ENCODE results near the gene RADX. TPM values are rescaled to one million over a fixed set of nuclear protein-coding genes. Genes with fewer than 3 reads are reported as not detected.

Gene RADX
- polyA plus RNA-seq, 3 donors: 0.05 TPM; not detected in 2

DNA sequence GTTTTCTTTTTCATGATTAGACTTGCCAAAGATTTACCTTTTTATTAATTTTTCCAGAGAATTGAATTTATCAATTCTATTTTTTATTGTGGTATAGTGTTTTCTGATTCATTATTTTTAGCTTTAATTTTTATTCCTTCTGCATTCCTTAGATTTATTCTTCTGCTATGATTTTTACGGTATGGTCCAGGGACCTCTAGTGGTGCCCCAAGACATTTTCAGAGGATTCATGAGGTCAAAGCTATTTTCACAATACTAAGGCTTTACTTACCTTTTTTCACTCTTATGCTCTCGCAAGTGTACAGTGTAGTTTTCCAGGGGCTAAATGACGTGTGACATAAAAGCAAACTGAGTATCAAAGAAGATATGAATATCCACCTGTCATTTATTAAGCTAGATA, 8.0 kb downstream of the RADX start:
- Histone ChIP-seq H4K20me1 (ENCODE audit: insufficient read depth, low read length) (no peaks in the 10 kb centered on the region), H3K27ac (ENCODE audit: low read depth in 1 of 2, low read length in 2 of 2) (no peak overlapping the region), H3K36me3 (replicated peaks in 1 of 2; ENCODE audit: control insufficient read depth in 1 of 2, insufficient read depth in 2 of 2, low read length in 2 of 2) (no peaks in the 10 kb centered on the region), H3K9ac (ENCODE audit: insufficient read depth, low read length, poor library complexity, severe bottlenecking) (no peak overlapping the region), H3K27me3 (ENCODE audit: control insufficient read depth in 2 of 2, insufficient read depth in 2 of 2, low read length in 2 of 2) (no peaks in the 10 kb centered on the region), H3K79me2 (ENCODE audit: insufficient read depth, low read length) (no peaks in the 10 kb centered on the region), H2AFZ (ENCODE audit: insufficient read depth, low read depth, low read length, poor library complexity, severe bottlenecking) (no peak overlapping the region), H3K4me2 (replicated peaks; ENCODE audit: extremely low read depth, low read length, poor library complexity, severe bottlenecking) (no peak overlapping the region), H3K9me3 (replicated peaks in 1 of 2; ENCODE audit: control insufficient read depth in 1 of 2, insufficient read depth in 1 of 2, low read length in 2 of 2) (no peaks in the 10 kb centered on the region), H3K4me1 (ENCODE audit: control insufficient read depth in 1 of 2, insufficient read depth in 2 of 2, low read length in 2 of 2) (no peaks in the 10 kb centered on the region), H3K4me3 (replicated peaks in 1 of 3; ENCODE audit: low read depth in 2 of 3, low read length in 3 of 3) (no peak overlapping the region)
- TF ChIP-seq, protein P1, sequence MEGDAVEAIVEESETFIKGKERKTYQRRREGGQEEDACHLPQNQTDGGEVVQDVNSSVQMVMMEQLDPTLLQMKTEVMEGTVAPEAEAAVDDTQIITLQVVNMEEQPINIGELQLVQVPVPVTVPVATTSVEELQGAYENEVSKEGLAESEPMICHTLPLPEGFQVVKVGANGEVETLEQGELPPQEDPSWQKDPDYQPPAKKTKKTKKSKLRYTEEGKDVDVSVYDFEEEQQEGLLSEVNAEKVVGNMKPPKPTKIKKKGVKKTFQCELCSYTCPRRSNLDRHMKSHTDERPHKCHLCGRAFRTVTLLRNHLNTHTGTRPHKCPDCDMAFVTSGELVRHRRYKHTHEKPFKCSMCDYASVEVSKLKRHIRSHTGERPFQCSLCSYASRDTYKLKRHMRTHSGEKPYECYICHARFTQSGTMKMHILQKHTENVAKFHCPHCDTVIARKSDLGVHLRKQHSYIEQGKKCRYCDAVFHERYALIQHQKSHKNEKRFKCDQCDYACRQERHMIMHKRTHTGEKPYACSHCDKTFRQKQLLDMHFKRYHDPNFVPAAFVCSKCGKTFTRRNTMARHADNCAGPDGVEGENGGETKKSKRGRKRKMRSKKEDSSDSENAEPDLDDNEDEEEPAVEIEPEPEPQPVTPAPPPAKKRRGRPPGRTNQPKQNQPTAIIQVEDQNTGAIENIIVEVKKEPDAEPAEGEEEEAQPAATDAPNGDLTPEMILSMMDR (IDR thresholded peaks at IDR 0.05): no peak
- Mint-ChIP-seq H3K27me3 (ENCODE audit: low read depth in 3 of 3) (peaks cover 0 to 3% (median 0%) of the 10 kb centered on the region in 3 donors), H3K9me3 (no peaks in the 10 kb centered on the region), H3K27ac (no peak overlapping the region), H3K36me3 (no peaks in the 10 kb centered on the region), H3K4me3 (no peak overlapping the region), H3K4me1 (no peaks in the 10 kb centered on the region)
- no CpG with 5 or more reads among the region's 3 CpGs for WGBS (ENCODE audit: insufficient coverage)
- intact Hi-C loops (cut with micrococcal nuclease): no loop called here
- no peak for DNase-seq

DNA sequence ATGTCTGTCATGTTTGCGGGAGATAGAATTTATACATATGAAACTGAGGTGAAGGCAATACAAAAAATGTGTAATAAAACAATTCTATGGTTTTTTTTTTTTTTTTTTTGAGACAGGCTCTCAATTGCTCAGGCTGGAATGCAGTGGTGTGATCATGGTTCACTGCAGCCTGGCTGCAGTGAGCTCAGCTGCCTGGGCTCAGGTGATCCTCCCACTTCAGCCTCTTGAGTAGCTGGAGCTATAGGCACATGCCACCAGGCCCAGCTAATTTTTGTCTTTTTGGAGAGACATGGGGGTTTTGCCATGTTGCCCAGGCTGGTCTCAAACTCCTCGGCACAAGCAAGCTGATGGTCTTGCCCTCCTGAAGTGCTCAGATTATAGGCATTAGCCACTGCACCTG, 10.1 kb downstream of the RADX start:
- Histone ChIP-seq H3K79me2 (ENCODE audit: insufficient read depth, low read length) (no peaks in the 10 kb centered on the region), H3K27me3 (ENCODE audit: control insufficient read depth in 2 of 2, insufficient read depth in 2 of 2, low read length in 2 of 2) (no peaks in the 10 kb centered on the region), H3K4me2 (replicated peaks; ENCODE audit: extremely low read depth, low read length, poor library complexity, severe bottlenecking) (no peak overlapping the region), H4K20me1 (ENCODE audit: insufficient read depth, low read length) (no peaks in the 10 kb centered on the region), H3K9me3 (replicated peaks in 1 of 2; ENCODE audit: control insufficient read depth in 1 of 2, insufficient read depth in 1 of 2, low read length in 2 of 2) (no peaks in the 10 kb centered on the region), H3K9ac (ENCODE audit: insufficient read depth, low read length, poor library complexity, severe bottlenecking) (no peak overlapping the region), H3K36me3 (replicated peaks in 1 of 2; ENCODE audit: control insufficient read depth in 1 of 2, insufficient read depth in 2 of 2, low read length in 2 of 2) (no peaks in the 10 kb centered on the region), H3K27ac (ENCODE audit: low read depth in 1 of 2, low read length in 2 of 2) (no peak overlapping the region), H2AFZ (ENCODE audit: insufficient read depth, low read depth, low read length, poor library complexity, severe bottlenecking) (no peak overlapping the region), H3K4me1 (ENCODE audit: control insufficient read depth in 1 of 2, insufficient read depth in 2 of 2, low read length in 2 of 2) (no peaks in the 10 kb centered on the region), H3K4me3 (replicated peaks in 1 of 3; ENCODE audit: low read depth in 2 of 3, low read length in 3 of 3) (no peak overlapping the region)
- intact Hi-C loops (cut with micrococcal nuclease): no loop called here
- Mint-ChIP-seq H3K27me3 (ENCODE audit: low read depth in 3 of 3) (no peaks in the 10 kb centered on the region), H3K36me3 (no peaks in the 10 kb centered on the region), H3K4me1 (no peaks in the 10 kb centered on the region), H3K4me3 (no peak overlapping the region), H3K9me3 (no peaks in the 10 kb centered on the region), H3K27ac (no peak overlapping the region)
- no CpG with 5 or more reads among the region's 2 CpGs for WGBS (ENCODE audit: insufficient coverage)
- no peak for DNase-seq
- TF ChIP-seq, protein P1 (IDR thresholded peaks at IDR 0.05): no peak

All from CD14-positive monocyte (primary cell).